Measurements from ENCODE around the gene USP34.

Gene USP34

DNA sequence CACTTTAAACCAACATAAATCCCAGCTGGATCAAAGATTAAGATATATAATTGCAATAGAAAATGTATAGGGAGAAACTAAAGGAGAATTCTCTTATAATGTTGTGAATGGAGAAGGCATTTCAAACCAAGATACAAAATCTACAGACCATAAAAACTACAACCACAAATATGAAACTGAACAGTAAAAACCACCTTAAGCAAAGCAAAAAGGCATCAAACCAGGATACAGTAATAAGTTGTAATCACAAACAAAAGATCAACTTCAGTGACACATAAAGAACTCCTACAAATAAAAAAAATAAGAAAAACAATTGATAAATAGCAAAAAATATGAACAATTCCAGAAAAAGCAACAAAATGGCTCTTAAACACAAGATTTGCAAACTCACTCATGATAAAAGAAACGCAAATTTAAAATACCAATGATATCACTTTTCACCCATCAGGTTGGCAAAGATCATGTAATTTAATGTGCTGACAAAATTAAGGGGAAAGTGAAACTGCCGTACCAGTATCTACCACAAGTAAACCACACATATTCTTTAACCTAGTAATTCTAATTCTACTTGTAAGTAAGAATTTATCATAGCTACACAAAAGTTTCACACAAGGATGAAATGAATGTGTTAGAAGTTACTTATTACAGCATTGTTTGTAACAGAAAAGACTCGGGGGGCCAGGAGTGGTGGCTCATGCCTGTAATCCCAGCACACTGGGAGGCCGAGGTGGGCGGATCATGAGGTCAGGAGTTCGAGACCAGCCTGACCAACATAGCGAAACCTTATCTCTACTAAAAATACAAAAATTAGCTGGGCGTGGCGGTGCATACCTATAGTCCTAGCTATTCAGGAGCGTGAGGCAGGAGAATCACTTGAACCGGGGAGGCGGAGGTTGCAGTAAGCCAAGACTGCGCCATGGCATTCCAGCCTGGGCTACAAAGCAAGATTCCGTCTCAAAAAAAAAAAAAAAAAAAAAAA lies 101.9 kb downstream of the USP34 start:
- peak; percentile 19 for DNase-seq

DNA sequence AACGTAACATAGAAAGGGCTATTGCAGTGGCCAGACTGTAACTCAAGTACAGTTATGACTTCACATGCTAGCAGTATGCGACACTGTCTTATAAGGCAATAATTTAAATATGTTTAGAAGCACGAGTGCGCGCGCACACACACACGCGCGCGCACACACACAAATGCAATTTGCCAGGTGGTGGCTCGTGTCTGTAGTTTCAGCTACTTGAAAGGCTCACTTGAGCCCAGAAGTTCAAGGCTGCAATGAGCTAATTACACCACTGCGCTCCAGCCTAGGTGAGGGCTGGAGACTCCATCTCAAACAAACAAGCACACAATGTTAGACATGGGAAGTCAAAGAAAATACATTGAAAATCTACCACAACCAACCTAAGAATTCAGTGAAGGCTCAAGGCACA lies 103.7 kb downstream of the USP34 start:
- DNase-seq = no peak

DNA sequence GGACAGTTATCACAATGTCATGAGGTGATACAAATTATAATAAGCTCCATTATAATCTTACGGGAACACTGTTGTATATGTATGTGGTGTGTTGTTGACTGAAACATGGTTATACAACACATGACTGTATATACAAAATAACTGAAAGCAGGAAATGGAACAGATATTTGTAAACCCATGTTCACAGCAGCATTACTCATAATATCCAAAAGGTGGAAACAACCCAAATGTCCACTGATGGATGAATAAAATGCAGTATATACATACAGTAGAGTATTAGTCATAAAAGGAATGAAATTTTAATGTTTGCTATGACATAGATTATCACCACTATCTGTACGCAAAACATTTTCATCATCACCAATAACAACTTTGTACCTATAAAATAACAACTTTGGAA lies 107.3 kb downstream of the USP34 start:
- no peak for DNase-seq

DNA sequence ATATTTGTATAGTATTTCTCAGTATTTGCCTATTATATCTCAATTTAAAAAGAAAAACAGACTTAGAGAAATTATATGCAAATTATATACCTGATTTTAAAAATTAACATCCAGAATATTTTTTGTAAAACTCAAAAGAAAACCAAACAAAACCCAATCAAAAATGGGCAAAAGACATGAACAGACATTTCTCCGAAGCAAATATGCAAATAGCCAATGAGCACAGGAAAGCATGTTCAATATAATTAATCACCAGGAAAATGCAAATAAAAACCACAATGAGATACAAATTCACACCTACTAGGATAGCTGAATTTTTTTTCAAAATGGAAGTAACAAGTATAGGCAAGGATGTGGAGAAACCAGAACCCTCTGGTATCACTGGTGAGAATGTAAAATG lies 108.0 kb downstream of the USP34 start:
- DNase-seq = no peak

- no peak for DNase-seq
Observed at GRCh38 chr2:61361068-61361467, 109.8 kb downstream of the USP34 start.

DNA sequence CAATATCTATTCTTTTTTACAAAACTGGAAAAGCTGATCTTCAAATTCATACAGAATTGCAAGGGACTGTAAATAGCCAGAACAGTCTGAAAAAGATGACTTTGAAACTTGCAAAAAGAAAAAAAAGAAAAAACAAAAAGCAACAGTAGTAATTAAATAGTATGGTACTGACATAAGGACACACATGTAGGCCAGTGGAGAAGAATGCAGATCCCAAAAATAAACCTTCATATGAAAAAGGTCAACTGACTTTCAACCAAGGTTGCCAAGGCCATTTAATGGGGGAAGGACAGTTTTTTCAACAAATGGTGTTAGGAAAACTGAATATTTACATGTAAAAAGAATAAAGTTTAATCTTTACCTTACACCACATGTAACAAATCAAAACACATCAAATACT lies 111.8 kb downstream of the USP34 start:
- no peak for DNase-seq

- DNase-seq = no peak
Observed at GRCh38 chr2:61357681-61358080, 113.2 kb downstream of the USP34 start.

- peak; percentile 61 for DNase-seq
Observed at GRCh38 chr2:61356958-61357350, 113.9 kb downstream of the USP34 start.

GRCh38 chr2:61356261-61356957 lies 114.5 kb downstream of the USP34 start:
- DNase-seq = peak; percentile 23

DNA sequence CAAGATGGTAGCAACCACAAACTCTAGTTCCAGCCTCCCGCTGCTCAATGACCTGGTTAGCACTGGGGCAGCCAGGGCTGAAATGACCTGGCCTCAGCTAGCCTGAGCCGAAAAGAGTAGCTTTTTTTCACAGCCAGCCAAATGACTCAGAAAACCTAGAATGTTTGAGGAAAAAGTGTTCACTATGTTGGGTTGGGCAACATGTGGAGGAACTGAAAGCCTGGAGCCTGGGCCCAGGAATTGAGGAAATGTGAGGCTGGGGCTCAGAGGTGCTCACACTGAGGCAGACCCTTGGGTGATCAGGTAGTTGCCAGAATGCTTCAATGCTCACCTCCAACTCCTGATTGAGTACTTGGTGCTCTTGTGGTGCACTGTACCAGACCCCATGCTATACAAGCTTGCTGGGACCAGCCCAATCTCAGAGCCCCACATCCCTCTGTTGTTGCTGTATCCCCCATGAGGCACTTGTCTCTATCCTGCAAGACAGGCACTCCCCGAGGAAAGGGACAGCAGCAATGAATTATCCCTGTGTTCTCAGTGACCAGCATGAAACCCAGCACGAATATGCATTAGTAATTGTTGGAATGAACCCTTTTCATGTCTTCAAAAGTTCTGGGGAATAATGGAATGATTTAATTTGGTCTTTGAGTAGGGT lies 116.2 kb downstream of the USP34 start:
- no peak for DNase-seq

DNA sequence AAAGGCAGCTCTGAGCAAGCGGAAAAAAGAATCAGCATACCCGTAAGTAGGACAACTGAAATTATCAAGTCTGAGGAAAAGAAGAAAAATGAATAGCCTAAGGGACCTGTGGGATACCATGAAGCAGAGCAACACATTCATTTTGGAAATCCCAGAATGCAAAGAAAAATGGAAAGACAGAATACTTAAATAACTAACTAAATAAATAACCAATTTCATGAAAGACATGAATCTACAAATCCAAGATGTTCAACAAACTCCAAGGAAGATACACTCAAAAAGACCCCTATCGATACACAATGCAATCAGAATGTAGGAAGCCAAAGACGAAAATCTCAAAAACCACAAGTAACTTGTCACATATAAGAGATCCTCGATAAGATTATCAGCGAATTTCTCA lies 117.0 kb downstream of the USP34 start:
- no peak for DNase-seq

- DNase-seq = no peak
Observed at GRCh38 chr2:61350777-61351176, 120.1 kb downstream of the USP34 start.

DNA sequence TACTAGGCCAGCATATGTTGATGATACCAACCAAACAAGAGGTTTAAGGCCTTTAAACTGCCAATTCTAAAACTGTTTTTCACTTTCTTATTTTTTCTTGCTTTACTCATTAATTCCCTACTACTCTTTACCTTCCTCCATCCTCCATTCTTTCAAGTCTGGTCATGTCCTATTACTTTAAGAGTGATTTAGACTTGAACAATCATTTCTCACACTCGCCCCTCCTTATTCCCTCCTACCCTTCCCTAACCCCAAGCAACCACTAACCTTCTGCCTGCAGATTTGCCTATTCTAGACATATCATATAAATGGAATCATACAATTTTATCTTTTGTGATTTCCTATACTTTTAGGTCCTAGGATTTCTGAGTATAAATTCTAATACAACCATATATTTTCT lies 127.7 kb downstream of the USP34 start:
- no peak for DNase-seq

DNA sequence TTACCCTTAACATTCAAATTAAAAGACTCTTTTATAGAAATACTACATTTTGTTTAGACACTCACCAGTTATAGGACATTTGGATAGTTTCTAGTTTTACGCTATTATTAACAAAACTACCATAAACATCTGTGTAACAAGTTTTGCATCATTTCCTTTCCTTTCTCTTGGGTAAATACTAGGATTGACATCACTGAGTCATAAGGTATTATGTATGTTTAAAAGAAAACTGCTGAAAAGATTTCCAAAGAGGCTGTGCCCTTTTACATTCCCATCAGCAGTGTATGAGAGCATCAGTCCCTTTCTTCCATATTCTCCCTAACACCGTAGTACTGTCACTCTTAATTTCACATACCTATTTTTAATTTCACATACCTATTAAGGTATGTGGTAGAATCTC lies 130.6 kb downstream of the USP34 start:
- no peak for DNase-seq

GRCh38 chr2:61338447-61338846 lies 132.4 kb downstream of the USP34 start:
- DNase-seq = no peak

- DNase-seq = no peak
Observed at GRCh38 chr2:61335187-61335586, 135.7 kb downstream of the USP34 start.

- DNase-seq = no peak
Observed at GRCh38 chr2:61334466-61334865, 136.4 kb downstream of the USP34 start.

- no peak for DNase-seq
Observed at GRCh38 chr2:61328707-61329251, 142.1 kb downstream of the USP34 start.

DNA sequence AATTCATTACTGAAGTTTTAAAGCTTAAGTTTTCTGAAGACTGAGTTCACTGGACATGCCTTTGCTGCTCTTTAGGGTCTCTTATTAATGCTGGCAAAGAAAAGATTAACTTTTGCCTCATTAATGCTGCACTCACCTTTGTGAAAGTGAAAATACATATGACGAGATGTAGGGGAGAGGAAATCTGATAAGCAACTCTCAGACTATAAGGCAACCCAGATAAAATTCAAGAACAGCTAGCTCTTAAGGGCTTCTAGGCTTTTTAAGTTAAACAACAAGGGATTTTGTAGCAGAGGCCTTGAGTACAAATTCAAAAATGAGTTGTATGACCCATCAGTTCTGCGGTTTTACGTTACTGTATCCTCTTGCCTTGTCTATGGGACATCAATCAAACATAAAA lies 143.7 kb downstream of the USP34 start:
- no peak for DNase-seq

- DNase-seq = no peak
Observed at GRCh38 chr2:61326423-61326822, 144.5 kb downstream of the USP34 start.

DNA sequence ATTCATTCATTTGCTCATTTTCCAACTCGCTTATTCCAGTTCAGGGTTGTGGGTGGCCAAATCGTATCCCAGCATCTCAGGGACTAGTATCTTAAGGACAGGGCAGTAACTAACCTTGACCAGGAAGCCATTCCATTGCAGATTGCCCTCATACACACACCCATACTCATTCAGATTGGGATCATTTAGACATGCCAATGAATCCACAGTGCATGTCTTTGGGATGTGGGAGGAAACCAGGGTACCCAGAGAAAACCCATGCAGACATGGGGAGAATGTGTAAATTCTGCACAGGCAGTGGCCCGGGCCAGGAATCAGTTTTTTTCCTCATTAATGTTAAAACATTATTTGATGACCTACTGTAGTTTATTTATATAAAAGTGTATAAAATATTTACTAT lies 150.7 kb downstream of the USP34 start:
- DNase-seq = no peak

GRCh38 chr2:61318553-61318952 lies 152.3 kb downstream of the USP34 start:
- DNase-seq = peak; percentile 89

DNA sequence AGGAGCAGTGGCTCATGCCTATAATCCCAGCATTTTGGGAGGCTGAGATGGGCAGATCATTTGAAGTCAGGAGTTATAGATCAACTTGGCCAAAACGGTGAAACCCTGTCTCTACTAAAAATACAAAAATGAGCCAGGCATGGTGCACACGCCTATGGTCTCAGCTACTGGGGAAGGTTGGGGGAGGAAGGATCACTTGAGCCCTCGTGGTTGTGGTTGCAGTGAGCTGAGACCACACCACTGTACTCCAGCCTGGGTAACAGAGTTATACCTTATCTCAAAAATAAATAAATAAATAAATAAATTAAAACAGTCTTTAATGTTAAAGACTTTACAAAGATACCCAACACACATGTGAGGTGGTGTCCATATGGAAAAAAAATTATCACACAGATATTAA lies 174.9 kb downstream of the USP34 start:
- peak; percentile 60 for DNase-seq

All from hematopoietic multipotent progenitor cell treated with erythropoietin and hydrocortisone succinate and interleukin-3 and kit ligand, for 8 days (in vitro differentiated cells).